Ramos (cell line): ENCODE measurements around the gene SREBF2.

Experiments
- in situ Hi-C: fragments of 300-500 bp; cut with MboI; formaldehyde crosslinking; loops from one replicate; pipeline ENCODE4 v1.14.3; 2022; ENCODE audit warnings: low sequenced_read_pairs; ENCODE audit not compliant: unreplicated experiment

Gene SREBF2

DNA sequence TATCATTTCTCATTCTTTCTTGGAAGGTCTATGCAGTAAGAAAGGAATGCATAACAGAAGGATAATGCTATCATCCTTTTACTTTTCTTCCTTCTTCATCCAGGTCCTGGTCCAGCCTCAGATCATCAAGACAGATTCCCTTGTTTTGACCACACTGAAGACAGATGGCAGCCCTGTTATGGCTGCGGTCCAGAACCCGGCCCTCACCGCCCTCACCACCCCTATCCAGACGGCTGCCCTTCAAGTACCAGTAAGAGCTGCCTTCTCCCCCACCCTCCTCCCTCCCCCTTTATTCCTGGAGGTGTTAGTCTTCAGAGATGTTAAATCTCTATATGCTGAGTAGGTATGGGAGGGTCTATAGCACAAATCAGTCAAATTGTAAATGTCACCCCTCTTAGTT lies 37.9 kb downstream of the SREBF2 start:
- in situ Hi-C loops = no loop called here

DNA sequence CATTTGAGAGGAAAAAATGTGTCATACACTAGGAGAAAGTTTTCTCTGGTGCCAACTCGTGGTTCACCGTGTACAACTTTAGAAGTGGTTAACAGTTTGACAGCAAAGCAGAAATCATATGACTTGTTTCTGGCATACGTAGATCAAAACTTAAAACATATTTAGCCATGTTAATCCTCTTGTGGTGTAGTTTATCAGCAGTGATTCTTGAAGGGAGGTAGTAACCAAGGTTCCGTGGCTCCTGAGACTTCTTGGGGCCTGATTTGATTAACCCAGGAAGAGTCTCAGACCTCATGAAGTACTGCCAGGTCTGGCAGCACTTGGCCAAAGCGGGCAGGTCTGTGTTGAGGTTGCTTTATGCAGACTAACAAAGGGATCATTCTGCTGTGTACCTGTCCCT lies 40.5 kb downstream of the SREBF2 start:
- in situ Hi-C loops = no loop called here

DNA sequence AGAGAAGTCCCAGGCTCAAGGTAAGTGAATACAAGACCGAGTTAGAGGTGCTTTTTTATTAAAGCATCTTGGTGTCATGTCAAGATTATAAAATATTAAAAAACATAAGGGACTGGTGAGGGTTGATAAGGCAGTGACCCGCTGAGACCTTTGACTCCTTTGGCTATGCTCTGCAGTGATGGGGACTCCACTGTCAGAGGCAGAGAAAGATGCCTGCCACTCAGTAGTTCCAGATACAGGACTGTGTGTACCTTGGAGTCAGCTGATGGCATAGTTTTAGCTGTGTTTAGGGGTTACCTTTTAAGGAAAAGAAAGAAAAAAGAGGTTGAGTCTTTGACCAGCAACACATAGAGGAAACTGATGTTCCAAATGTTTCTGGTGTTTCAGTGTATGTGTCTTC lies 41.2 kb downstream of the SREBF2 start:
- in situ Hi-C loops = no loop called here

DNA sequence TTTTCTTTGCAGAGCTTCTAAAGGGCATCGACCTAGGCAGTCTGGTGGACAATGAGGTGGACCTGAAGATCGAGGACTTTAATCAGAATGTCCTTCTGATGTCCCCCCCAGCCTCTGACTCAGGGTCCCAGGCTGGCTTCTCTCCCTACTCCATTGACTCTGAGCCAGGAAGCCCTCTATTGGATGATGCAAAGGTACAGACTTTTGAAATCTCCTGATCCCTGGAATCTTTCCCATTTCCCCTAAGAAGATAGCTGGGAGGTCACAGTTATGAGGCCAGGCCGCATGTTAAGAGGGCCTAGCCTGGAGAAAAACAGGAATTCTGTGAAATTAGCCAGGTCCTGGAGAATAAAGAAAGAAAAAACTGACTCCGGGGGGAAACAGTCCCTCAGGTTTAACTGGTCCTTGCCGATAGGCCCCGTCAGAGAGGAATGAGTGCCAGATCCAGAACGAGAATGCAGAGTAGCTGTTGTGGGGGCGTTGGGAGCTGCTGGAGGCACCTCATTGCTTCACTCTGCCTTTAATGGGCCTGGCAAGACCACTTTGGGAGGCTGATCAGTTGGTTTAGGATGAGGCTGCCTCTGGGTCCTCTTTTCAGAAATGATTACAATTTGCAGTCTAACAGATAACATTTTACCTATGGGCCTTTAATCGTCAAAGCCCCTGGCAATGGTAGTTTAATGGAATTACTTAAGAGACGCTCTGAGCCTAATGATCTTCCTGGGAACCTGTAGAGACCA lies 42.8 kb downstream of the SREBF2 start:
- in situ Hi-C loops = no loop called here

DNA sequence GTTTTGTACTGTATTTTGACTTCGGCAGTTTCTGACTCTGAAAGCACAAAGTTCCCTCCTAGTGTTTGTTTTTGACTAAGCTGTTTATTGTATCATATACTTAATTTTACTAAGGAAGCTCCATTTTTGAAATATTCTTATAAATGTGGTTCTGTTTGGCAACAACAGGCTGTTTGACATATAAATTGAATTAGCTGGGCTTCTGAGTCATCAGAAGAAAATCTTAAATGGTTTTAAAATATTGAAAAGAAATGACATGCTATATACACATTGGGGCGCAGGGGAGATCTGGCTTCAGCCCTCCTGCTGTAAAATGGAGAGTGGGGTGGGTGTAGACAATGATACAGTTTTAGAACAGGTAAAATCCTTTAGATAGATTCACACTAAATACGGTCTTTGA lies 43.4 kb downstream of the SREBF2 start:
- in situ Hi-C loops = no loop called here

DNA sequence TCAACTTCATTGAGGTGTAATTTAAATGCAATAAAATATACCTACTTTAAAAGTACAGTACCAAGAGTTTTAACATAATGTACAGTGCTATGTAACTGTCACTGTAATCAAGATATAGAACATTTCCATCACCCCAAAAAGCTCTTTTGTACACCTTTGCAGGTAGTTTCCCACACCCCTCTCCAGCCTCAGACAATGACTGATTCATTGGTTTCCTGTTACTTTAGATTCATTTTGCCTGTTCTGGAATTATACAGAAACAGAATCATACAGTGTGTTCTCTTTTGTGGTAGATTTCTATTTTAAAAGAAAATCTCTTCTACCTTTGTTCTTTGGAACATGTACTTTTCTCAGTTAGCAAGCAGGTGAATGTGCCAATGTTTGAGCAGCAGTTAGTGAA lies 43.8 kb downstream of the SREBF2 start:
- in situ Hi-C loops = no loop called here

DNA sequence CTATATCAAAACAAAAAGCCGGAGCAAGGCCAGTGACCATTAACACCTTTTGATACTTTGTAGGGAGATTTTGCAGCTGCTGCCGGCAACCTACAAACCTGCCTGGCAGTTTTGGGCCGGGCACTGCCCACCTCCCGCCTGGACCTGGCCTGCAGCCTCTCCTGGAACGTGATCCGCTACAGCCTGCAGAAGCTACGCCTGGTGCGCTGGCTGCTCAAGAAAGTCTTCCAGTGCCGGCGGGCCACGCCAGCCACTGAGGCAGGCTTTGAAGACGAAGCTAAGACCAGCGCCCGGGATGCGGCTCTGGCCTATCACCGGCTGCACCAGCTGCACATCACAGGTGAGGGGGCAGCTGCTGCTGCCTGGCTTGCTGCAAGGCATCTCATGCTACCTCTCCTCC lies 47.7 kb downstream of the SREBF2 start:
- in situ Hi-C loops = no loop called here

DNA sequence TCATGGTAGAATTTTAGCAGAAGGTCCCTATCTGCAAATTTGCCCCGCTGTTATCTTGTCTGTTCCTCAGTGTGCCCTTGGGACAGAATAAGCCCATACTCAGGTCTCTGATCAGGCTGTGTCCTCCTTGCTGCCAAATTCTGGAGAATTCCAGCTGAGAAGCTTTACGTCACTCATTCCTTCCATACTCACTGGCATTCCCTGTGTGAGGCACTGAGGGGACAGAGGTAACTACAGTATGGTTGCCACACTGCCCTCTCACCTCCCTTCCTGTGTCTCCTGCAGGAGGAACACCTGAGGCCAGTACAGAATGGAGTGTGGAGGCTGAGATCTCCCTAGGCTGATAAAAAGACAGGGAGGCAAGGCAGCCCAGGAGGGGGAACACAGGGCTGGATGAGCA lies 50.5 kb downstream of the SREBF2 start:
- in situ Hi-C loops = no loop called here

DNA sequence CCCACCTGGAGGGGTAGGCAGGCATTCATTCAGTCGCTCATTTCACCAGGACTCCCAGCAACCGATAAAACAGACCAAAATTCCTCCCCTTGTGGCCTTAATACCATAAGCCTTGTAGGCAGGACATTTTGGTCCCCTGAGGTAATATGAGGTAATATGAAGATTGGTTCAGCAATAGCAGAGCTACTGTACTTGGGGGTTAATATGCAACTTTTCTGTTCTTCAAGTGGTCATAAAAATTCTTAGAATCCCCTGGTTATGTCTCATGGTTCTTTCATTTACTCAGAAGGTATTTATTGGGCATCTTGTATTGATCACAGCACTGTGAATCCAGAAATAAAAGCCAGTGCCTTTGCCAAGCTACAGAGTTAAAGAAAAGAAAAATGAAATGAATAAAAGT lies 52.2 kb downstream of the SREBF2 start:
- in situ Hi-C loops = no loop called here

DNA sequence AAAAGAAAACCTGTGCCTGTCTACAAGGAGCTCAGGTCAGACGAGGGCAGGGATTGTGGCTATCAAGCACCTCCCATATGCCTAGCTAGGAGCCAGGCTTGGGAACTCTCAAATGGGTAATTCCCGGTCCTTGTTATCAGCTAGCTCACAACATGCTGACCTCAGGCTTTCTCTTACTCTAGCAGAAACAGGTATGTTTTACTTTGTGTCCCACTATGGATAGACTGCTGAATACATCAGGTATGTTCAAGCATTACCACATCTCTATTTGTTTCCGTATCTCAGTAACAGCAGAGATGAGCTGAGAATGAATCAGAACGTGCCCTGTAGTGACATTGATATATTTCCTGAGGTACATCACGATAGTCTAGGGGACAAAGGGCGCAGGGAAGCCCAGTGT lies 52.6 kb downstream of the SREBF2 start:
- in situ Hi-C loops = no loop called here

DNA sequence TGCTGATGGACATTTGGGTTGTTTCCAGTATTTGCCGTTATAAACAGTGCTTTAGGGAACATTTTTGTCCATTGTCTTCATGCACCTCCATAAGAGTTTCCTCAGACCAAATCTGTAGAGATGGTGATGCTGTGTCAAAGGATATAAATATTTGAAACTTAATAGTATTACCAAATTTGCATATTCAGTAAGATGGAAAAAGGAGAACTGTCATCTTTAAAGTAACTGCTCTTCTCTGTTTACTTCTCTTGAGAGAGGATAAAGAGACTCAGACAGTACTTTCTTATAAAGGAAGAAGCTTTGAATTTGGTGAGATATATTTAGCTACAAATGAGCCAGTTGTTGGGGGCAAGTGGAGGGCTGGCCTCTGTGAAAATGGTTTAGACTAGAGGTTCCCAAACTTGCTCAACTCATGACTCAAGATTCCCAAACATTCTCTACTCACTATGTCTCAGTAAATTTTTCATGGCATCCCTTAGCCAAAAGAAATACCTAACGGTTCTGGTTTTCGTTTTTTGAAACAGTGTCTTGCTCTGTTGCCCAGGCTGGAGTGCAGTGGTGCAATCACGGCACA lies 55.8 kb downstream of the SREBF2 start:
- in situ Hi-C loops = no loop called here

DNA sequence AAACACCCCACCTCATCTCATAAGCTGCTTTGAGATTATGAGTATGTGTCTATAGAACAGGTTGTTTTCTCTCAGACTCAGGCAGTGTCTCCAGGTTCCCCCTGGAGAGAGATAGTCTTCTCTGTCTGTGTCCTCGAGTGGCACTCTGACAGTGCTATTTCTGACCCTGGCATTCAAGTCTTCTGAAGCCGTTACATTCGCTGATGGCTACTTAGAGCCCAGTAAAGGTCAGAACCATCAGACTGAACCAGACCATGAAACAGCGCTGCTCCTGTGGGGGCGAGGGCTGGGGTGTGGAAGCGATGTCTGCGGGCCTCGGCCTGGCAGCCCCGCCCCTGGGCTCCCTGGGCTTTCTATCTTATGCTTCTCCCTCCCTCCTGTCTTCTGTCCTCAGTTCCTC lies 58.5 kb downstream of the SREBF2 start:
- in situ Hi-C loops = no loop called here

DNA sequence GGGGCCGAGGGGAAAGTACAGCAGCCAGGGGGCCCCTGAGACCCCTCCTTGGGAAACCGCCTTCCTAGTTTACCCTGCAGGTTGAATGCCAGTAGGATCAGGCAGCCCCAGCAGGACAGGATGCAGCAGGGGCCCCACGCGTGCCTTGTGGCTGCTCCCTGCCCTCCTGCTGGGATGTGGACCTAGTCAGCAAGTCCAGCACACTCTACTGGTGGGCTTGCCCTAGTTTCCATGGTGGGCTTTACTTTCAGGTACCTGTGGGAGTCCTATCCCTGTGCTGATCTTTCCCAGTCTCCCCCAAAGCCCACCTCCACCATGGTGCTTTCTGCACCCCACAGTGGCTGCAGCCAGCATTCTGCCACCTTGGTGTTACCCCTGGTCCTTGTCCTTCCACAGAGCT lies 59.8 kb downstream of the SREBF2 start:
- in situ Hi-C loops = no loop called here

DNA sequence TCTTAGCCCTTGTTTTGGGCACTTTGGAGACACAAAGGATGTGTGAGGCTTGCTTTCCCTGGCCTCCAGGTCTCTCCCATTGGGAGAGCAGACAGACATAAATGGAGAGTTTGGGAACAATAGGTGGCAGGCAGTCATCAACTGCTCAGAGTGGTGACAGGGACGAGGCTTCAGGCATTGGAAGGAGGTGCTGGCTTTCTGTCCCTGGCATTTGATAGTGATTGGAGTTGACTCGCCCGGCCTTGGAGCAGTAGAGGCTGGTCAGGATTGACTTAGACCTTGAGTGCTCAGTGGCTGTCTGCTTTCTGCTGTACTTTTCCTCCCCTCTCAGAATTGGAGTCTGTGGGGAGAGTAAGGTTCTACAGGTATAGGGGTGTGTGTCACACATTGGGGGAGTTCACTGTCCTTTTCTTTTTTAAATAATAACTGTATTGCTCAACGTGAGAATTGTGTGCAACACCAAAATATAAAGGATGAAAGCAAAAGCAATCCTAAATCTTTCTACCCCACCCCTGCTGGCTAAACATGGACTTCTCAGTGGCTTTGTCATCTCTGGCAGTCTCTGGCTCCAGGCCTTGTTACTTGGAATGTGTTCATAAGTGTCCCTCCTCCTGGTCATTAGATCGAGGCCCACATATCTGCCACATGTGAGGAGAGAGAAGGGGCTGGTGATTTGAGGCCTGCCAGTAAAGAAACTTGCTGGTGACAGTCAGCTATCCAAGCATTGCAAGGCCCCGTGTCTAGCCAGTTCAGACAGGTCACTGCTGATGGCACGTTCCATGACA lies 60.9 kb downstream of the SREBF2 start:
- in situ Hi-C loops = no loop called here

DNA sequence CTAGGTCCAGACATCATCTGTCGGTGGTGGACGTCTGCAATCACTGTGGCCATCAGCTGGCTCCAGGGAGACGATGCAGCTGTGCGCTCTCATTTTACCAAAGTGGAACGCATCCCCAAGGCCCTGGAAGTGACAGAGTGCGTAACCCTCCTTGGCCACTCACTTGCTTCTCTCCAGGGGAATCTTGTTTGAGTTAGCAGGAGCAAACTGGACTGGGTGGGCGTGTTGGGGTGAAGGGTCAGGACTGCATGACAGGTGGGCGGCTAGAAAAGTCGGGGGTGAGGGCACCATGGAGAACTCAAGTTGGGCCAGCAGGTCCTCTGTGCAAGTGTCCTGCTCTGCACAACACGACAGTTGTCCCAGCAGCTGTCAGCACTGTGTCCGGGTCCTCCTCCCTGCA lies 65.7 kb downstream of the SREBF2 start:
- in situ Hi-C loops = no loop called here

DNA sequence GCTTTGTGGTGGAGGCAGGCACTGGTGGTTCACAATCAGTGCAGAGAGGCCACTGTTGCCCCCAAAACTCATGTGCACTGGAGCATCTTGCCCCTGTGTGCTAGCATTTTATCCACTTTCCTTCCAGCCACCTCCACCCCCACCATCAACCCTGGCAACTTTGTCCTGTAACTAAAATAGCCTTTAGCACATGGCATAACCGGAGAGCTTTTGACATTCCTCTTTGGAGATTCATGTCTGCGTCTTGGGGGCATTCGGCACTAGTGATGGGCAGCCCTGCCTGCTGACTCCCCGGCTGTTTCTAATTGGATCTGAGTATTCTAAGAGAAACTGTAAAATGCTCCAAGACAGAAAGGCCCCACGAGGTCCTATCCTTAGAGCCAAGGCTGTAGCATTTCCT lies 66.2 kb downstream of the SREBF2 start:
- in situ Hi-C loops = no loop called here

DNA sequence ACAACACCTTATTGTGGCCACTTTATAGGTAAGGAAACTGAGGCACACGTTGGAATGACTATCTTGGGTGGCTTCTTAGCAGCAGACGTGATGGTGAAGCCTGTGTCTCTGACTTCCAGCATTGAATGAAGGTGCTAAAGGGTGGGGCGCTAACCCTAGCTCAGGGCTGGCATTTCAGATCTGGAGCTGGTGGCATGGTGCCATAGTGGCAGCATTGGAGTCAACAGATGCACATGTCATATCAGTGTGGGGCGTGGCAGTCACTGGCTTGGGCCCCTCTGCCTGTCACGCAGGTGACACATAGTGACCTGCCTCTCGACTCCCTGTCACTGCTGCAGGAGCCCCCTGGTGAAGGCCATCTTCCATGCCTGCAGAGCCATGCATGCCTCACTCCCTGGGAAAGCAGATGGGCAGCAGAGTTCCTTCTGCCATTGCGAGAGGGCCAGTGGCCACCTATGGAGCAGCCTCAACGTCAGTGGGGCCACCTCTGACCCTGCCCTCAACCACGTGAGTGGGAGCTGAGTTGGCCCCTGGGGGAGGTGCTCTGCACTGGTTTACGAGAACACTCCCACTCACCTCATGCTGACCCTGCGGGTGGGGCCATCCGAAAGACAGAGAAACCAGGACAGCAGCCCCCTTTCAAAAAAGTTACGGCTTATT lies 67.2 kb downstream of the SREBF2 start:
- in situ Hi-C loops = no loop called here

DNA sequence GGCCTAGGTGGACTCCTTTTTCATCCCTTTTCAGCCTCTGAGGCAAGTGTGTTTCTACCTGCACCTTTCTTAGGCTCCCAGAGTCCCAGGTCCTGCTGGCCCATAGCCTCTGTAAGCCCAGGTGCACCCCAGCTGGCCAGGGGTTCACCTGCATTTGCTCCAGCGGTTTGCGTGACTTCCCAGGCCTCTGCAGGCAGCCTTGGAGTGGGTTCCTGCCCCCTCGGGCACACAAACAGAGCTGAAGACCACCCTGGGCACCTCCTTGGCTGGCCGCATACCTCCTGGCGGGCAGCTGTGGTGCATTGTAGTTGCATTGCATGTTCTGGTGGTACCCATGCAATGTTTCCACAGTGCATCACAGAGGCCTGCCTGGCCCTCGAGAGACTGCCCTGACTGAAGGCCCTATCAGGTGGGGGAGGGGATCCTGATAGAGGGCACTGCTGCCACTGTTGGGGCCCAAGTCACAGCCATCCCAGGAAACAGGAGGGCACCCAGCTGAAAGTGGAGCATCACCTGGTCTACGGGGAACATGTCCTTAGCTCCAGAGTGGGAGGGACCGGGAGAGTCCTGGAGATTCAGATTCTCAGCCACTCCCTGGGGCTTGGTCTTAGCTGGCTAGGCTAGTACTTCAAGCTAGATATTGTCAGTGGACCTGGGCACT lies 67.9 kb downstream of the SREBF2 start:
- in situ Hi-C loops = no loop called here

DNA sequence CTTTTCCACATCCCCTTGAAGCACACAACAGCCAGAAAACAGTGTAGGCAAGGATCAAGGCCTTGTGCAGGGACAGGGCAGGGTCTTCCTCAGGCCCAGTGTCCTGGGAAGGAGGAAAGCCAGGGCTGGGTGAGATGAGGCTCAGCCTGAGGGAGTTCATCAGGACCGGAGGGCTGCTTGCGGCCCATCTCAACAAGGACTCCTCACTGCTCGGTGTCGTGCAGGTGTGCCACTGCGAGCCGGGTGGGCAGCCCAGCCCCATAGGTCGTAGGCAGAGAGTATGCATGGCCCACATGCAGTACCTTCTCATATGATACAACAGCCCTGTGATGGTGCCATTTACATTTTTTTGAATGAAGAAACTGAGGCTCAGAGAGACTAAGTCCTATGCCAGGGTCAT lies 69.1 kb downstream of the SREBF2 start:
- in situ Hi-C loops = no loop called here

DNA sequence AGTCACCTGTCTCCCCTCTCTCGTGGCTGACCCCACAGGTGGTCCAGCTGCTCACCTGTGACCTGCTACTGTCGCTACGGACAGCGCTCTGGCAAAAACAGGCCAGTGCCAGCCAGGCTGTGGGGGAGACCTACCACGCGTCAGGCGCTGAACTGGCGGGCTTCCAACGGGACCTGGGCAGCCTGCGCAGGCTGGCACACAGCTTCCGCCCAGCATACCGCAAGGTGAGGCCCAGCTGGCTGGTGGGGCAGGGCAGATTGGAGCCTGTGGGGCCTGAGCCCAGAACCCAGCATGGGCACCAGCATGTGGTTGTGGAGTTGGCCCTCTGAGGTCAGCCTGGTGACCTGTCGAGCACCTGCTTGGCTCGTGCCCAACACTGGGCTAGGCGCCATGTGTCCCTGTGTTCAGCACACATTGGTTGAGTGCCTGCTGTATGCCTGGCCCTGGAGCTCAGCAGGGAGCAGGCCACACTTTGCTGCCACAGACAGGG lies 70.1 kb downstream of the SREBF2 start:
- in situ Hi-C loops = no loop called here
